RWPE1 (cell line): ENCODE data around the gene GK.
"Not testable (repeated sequence)": the region's sequence is repeated elsewhere in the genome, so short reads cannot be mapped to it uniquely, and the experiment has no call there.

Experiments used
- CTCF ChIA-PET: fragments of 350-600 bp; sonication (Branson Sonifier 250); formaldehyde crosslinking; extraction: SDS; loops from one replicate; lab custom pipeline; 2021; lab: Yijun Ruan, JAX
- POLR2A ChIA-PET: fragments of 400-600 bp; formaldehyde crosslinking; extraction: SDS; loops from one replicate; lab custom pipeline; 2020; ENCODE audit warnings: antibody characterized with exemption; ENCODE audit not compliant: low non-redundant PET; lab: Yijun Ruan, JAX
- DNase-seq: peaks from one replicate; pipeline ENCODE4 v3.0.0; 2012; ENCODE audit warnings: low spot score
- H3K27ac ChIP-seq: fragments of 450-650 bp; 2 replicates; pipeline ENCODE4 v1.5.1; 2017
- CTCF ChIP-seq: fragments of 450-650 bp; conservative IDR thresholded peaks from 2 replicates; pipeline ENCODE4 v1.5.1; 2017; ENCODE audit warnings: low read depth, mild to moderate bottlenecking

GK gene

DNA sequence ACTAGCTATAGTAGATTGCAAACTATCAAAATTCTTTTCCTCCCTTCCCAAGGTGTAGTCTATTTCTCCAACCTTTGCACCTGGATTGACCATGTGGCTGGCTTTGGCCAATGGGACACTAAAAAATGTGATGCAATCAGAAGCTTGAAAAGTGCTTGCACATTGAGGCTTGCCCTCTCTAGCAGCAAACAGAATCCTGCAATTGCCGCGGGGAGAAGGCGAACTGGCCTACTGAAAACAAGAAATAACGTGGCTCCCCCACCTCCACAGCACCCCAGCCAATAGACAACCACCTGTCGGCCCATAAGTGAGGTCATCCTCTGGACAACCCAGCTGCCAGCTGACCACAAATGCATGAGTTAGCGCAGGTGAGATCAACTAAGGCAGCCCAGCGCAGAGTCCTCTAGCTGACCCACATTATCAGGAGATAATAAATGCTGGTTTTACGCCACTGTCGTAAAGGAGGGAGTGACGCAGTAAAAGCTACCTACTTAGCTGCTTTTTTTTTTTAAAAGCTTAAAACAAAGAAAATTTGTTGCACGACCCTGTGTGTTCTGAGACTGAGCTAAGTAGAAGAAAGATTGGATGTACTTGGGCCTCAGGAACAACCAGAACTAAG is 95.2 kb downstream of the GK start:
- DNase-seq, result no peak
- CTCF ChIA-PET, result no interaction called here
- no peak overlapping the region for H3K27ac ChIP-seq
- TF ChIP-seq CTCF, result no peak
- POLR2A ChIA-PET, result no interaction called here

DNA sequence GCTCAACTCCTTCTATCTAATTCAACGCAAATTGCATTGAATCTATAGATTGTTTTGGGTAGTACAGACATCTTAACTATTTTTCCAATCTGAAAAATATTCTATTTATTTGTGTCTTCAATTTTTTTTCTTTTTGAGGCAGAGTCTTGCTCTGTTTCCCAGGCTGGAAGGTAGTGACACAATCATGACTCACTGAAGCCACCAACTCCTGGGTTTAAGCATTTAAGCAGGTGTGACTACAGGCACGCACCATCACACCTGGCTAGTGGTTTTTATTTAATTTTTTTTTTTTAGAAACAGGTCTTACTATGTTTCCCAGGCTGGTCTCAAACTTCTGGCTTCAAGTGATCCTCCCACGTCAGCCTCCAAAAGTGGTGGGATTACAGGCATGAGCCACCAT is 98.3 kb downstream of the GK start:
- CTCF ChIA-PET, result interaction anchor here (0.8 kb wide), 1 partner anchor 194 kb away, joined by 6 read pairs; no protein-coding TSS in a partner anchor
- DNase-seq, result no peak
- POLR2A ChIA-PET, result no interaction called here
- no peak for TF ChIP-seq CTCF
- no peak overlapping the region for H3K27ac ChIP-seq

DNA sequence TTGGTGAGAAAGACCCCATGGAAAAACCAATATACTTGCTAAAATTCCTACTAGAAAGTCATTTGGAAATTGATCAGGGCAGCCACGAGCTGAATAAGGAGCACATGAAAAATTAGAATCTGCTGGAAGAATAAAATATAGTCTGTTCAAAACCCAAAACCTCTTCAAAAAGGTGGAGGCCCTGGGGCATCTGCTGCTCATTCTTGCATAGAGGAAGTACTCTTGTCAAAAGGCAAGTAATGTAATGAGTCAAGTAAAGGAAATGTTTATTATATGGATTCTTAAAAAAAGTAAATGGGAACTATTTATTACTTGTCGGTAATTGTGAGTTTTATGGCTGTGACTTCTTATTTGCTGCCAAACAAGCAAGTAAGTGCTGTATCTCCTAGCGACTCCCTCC is 109.5 kb downstream of the GK start:
- H3K27ac ChIP-seq, result no peak overlapping the region
- DNase-seq, result no peak
- ChIA-PET CTCF (no interaction called here), POLR2A (no interaction called here)
- no peak for TF ChIP-seq CTCF

DNA sequence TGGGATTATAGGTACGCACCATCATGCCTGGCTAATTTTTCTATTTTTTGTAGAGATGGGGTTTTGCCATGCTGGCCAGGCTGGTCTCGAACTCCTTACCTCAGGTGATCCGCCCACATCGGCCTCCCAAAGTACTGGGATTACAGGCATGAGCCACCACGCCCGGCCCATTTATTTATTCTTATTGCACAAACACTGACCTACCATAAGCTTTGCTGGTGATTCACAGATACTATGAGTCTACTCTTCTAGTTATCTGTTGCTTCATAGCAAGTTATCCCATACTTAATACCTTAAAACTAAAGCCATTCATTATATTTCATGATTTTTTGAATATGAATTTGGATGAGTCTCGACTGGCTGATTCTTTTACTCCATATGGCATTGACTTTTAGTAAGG is 120.5 kb downstream of the GK start:
- POLR2A ChIA-PET, DNase-seq, CTCF ChIA-PET, H3K27ac ChIP-seq: not testable (repeated sequence)

- TF ChIP-seq CTCF, result no peak
- no peak for DNase-seq
- no peak overlapping the region for H3K27ac ChIP-seq
- ChIA-PET CTCF (no interaction called here), POLR2A (no interaction called here)
These were observed 124.4 kb downstream of the GK start for GRCh38 chrX:30777575-30777974.

- no peak for DNase-seq
- no peak for TF ChIP-seq CTCF
- ChIA-PET POLR2A (no interaction called here), CTCF (interaction anchor here (0.6 kb wide), 1 partner anchor 429 kb away, joined by 3 read pairs; no protein-coding TSS in a partner anchor)
- H3K27ac ChIP-seq, result no peak overlapping the region
These were observed 126.3 kb downstream of the GK start for GRCh38 chrX:30779453-30780030.
